H1 (cell line): ENCODE measurements around the gene NUP205. TPM values are rescaled to one million over a fixed set of nuclear protein-coding genes. Genes with fewer than 3 reads are reported as not detected.

Experiments used
- CHD7 ChIP-seq: fragments of 300-600 bp; sonication (generic); IDR thresholded peaks from 2 replicates; pipeline ENCODE4 v1.7.1; 2012; ENCODE audit warnings: low read length, moderate library complexity, mild to moderate bottlenecking, inconsistent platforms; ENCODE audit not compliant: insufficient replicate concordance
- POLR2A ChIP-seq, 2 experiments: IDR thresholded peaks; 1 replicate in 1 of 2; 2 replicates in 1 of 2; pipeline ENCODE4 v1.6.1; 2011; ENCODE audit warnings: low read depth in 2 of 2, low read length in 2 of 2, mild to moderate bottlenecking in 2 of 2; ENCODE audit errors: control extremely low read depth in 1 of 2
- RFX5 ChIP-seq: IDR thresholded peaks from 2 replicates; pipeline ENCODE4 v1.6.1; 2011; ENCODE audit warnings: low read depth, low read length, improper control_type of control experiment, borderline replicate concordance
- polyA plus RNA-seq, 7 experiments: library from polyadenylated mRNA; depleted of rRNA in 3 of 7; stranded (reverse) in 5 of 7; unstranded in 2 of 7; fragments of >200 nt in 5 of 7; fragments of 200-250 nt in 2 of 7; gene quantifications; 1 replicate in 5 of 7; 2 replicates in 1 of 7; 4 replicates in 1 of 7; pipeline versions ENCODE4 v1.2.1 to v1.2.3, GENCODE V29; 2011 to 2013; ENCODE audit warnings: missing spikeins in 2 of 7, mixed read lengths in 2 of 7
- total RNA-seq: library from RNA; stranded (reverse); fragmentation: NEBNext Ultra II Directional; extraction: Animal tissue kit (Norgen Biotek cat#: 25700); gene quantifications from 2 replicates; pipeline ENCODE4 v1.2.1, GENCODE V29; 2021

NUP205 gene
- total and polyA plus RNA-seq, 2 of the 8 experiments (the other 6 are each of a cell fraction or from before 2014, with no cell fraction given): 148 to 216 TPM

- TF ChIP-seq CHD7: no peak
- no peak for TF ChIP-seq POLR2A (IDR thresholded peaks at IDR 0.05; ENCODE audit: control extremely low read depth in 1 of 2, low read depth in 2 of 2, low read length in 2 of 2)
- no peak for TF ChIP-seq RFX5
- TF ChIP-seq, all 59 proteins: peak for 0
These were observed 58.4 kb downstream of the NUP205 start (continued) for GRCh38 chr7:135616136-135616535.
